HEK293 (cell line): ENCODE data around the gene TESK1.

Experiments
- CTCF ChIA-PET: fragments of 350-600 bp; formaldehyde crosslinking; extraction: SDS; loops from one replicate; lab custom pipeline; 2021; ENCODE audit warnings: antibody characterized with exemption; lab: Yijun Ruan, JAX
- POLR2A ChIA-PET: fragments of 300-600 bp; formaldehyde crosslinking; extraction: SDS; loops from one replicate; lab custom pipeline; 2020; ENCODE audit warnings: antibody characterized with exemption, inconsistent platforms; lab: Yijun Ruan, JAX
- H3K27ac ChIP-seq: fragments of 200-500 bp; sonication (Bioruptor generic); 2 replicates; pipeline ENCODE4 v1.5.1; 2014; ENCODE audit warnings: low read depth, low read length, control low read depth, inconsistent platforms; ENCODE audit errors: extremely low read depth
- H3K36me3 ChIP-seq, 2 experiments: fragments of 200-500 bp in 1 of 2; sonication (Bioruptor generic) in 1 of 2; 1 replicate in 1 of 2; 2 replicates in 1 of 2; pipeline ENCODE4 v1.5.1; 2014 to 2017; ENCODE audit warnings: inconsistent platforms in 2 of 2, low read length in 2 of 2; ENCODE audit not compliant: control insufficient read depth in 2 of 2, insufficient read depth in 1 of 2
- H3K4me1 ChIP-seq: fragments of 200-500 bp; sonication (Bioruptor generic); 2 replicates; pipeline ENCODE4 v1.5.1; 2014; ENCODE audit warnings: mild to moderate bottlenecking, low read length, inconsistent platforms; ENCODE audit not compliant: control insufficient read depth, insufficient read depth
- H3K4me3 ChIP-seq: 2 replicates; pipeline ENCODE4 v1.5.1; 2011; ENCODE audit warnings: low read depth, mild to moderate bottlenecking, control low read depth, low read length, moderate library complexity
- H3K9me3 ChIP-seq: fragments of 200-500 bp; sonication (Bioruptor generic); 2 replicates; pipeline ENCODE4 v1.5.1; 2014; ENCODE audit warnings: low read depth, low read length, inconsistent platforms; ENCODE audit not compliant: control insufficient read depth, insufficient read depth
- ATF2 ChIP-seq: fragments of 450-650 bp; formaldehyde crosslinking; IDR thresholded peaks from 2 replicates; pipeline ENCODE4 v1.5.1; 2016; ENCODE audit warnings: missing biosample characterization, missing genetic modification characterization, low read depth
- EGR2 ChIP-seq: fragments of 450-650 bp; formaldehyde crosslinking; IDR thresholded peaks from 2 replicates; pipeline ENCODE4 v1.5.1; 2016; ENCODE audit warnings: low read depth, missing biosample characterization, missing genetic modification characterization
- HOXC10 ChIP-seq: sonication (generic); formaldehyde crosslinking; IDR thresholded peaks from 2 replicates; pipeline ENCODE4 v1.8.1; 2023; ENCODE audit warnings: mild to moderate bottlenecking, missing genetic modification reagents
- IKZF3 ChIP-seq: fragments of 450-650 bp; IDR thresholded peaks from 2 replicates; pipeline ENCODE4 v1.5.0; 2018; ENCODE audit warnings: missing biosample characterization, mild to moderate bottlenecking, missing genetic modification characterization, moderate library complexity
- INSM2 ChIP-seq: fragments of 450-650 bp; formaldehyde crosslinking; IDR thresholded peaks from 2 replicates; pipeline ENCODE4 v1.5.1; 2016; ENCODE audit warnings: missing biosample characterization, missing genetic modification characterization
- KLF1 ChIP-seq: fragments of 450-650 bp; formaldehyde crosslinking; IDR thresholded peaks from 2 replicates; pipeline ENCODE4 v1.5.1; 2016; ENCODE audit warnings: missing biosample characterization, missing genetic modification characterization
- MZF1 ChIP-seq: fragments of 450-650 bp; formaldehyde crosslinking; IDR thresholded peaks from 2 replicates; pipeline ENCODE4 v1.5.1; 2017; ENCODE audit warnings: missing biosample characterization, missing genetic modification characterization, borderline replicate concordance
- OSR2 ChIP-seq: fragments of 450-650 bp; formaldehyde crosslinking; IDR thresholded peaks from 2 replicates; pipeline ENCODE4 v1.5.1; 2016; ENCODE audit warnings: missing biosample characterization, missing genetic modification characterization
- PBX3 ChIP-seq: sonication (generic); formaldehyde crosslinking; IDR thresholded peaks from 2 replicates; pipeline ENCODE4 v1.8.1; 2022; ENCODE audit warnings: mild to moderate bottlenecking, moderate library complexity, missing genetic modification reagents
- PRDM1 ChIP-seq: fragments of 450-650 bp; formaldehyde crosslinking; IDR thresholded peaks from 2 replicates; pipeline ENCODE4; 2016; ENCODE audit warnings: missing biosample characterization, missing genetic modification characterization
- SALL2 ChIP-seq: fragments of 450-650 bp; formaldehyde crosslinking; IDR thresholded peaks from 2 replicates; pipeline ENCODE4 v1.5.0; 2017; ENCODE audit warnings: missing biosample characterization, mild to moderate bottlenecking, missing genetic modification characterization, borderline replicate concordance
- SP3 ChIP-seq: fragments of 450-650 bp; formaldehyde crosslinking; IDR thresholded peaks from 2 replicates; pipeline ENCODE4 v1.5.1; 2016; ENCODE audit warnings: missing biosample characterization, missing genetic modification characterization
- TCF7L2 ChIP-seq: IDR thresholded peaks from 2 replicates; pipeline ENCODE4 v1.6.1; 2011; ENCODE audit warnings: low read depth, mild to moderate bottlenecking, inconsistent platforms, low read length, moderate library complexity, borderline replicate concordance
- ZNF112 ChIP-seq: fragments of 450-650 bp; formaldehyde crosslinking; IDR thresholded peaks from 2 replicates; pipeline ENCODE4 v1.5.0; 2017; ENCODE audit warnings: missing biosample characterization, missing genetic modification characterization
- ZNF114 ChIP-seq: fragments of 450-650 bp; formaldehyde crosslinking; IDR thresholded peaks from 2 replicates; pipeline ENCODE4 v1.5.0; 2017; ENCODE audit warnings: missing biosample characterization, missing genetic modification characterization
- ZNF121 ChIP-seq: fragments of 450-650 bp; formaldehyde crosslinking; IDR thresholded peaks from 2 replicates; pipeline ENCODE4 v1.5.1; 2016; ENCODE audit warnings: missing biosample characterization, missing genetic modification characterization
- ZNF174 ChIP-seq: fragments of 450-650 bp; formaldehyde crosslinking; IDR thresholded peaks from 2 replicates; pipeline ENCODE4 v1.5.0; 2017; ENCODE audit warnings: missing biosample characterization, mild to moderate bottlenecking, missing genetic modification characterization
- ZNF26 ChIP-seq: fragments of 450-650 bp; formaldehyde crosslinking; IDR thresholded peaks from 2 replicates; pipeline ENCODE4 v1.5.1; 2016; ENCODE audit warnings: missing biosample characterization, missing genetic modification characterization
- ZNF311 ChIP-seq: fragments of 450-650 bp; formaldehyde crosslinking; IDR thresholded peaks from 2 replicates; pipeline ENCODE4 v1.5.1; 2017; ENCODE audit warnings: missing biosample characterization, missing genetic modification characterization, borderline replicate concordance
- ZNF324 ChIP-seq: fragments of 450-650 bp; formaldehyde crosslinking; IDR thresholded peaks from 2 replicates; pipeline ENCODE4 v1.5.1; 2016; ENCODE audit warnings: missing biosample characterization, missing genetic modification characterization
- ZNF335 ChIP-seq: fragments of 450-650 bp; formaldehyde crosslinking; conservative IDR thresholded peaks from 2 replicates; pipeline ENCODE4 v1.5.1; 2016; ENCODE audit warnings: missing biosample characterization, missing genetic modification characterization
- ZNF501 ChIP-seq: fragments of 450-650 bp; formaldehyde crosslinking; IDR thresholded peaks from 2 replicates; pipeline ENCODE4 v1.5.1; 2016; ENCODE audit warnings: missing biosample characterization, missing genetic modification characterization
- ZNF555 ChIP-seq: fragments of 450-650 bp; formaldehyde crosslinking; conservative IDR thresholded peaks from 2 replicates; pipeline ENCODE4 v1.5.1; 2017; ENCODE audit warnings: missing biosample characterization, mild to moderate bottlenecking, missing genetic modification characterization, inconsistent platforms
- ZNF596 ChIP-seq: fragments of 450-650 bp; IDR thresholded peaks from 2 replicates; pipeline ENCODE4 v1.5.0; 2018; ENCODE audit warnings: missing biosample characterization, mild to moderate bottlenecking, missing genetic modification characterization, moderate library complexity
- ZNF626 ChIP-seq: fragments of 450-650 bp; sonication (Bioruptor Pico); formaldehyde crosslinking; IDR thresholded peaks from 2 replicates; pipeline ENCODE4 v1.5.1; 2018; ENCODE audit warnings: missing biosample characterization, missing genetic modification characterization, inconsistent platforms
- ZNF658 ChIP-seq: fragments of 450-650 bp; formaldehyde crosslinking; IDR thresholded peaks from 2 replicates; pipeline ENCODE4; 2016; ENCODE audit warnings: missing biosample characterization, missing genetic modification characterization
- ZNF660 ChIP-seq: fragments of 450-650 bp; IDR thresholded peaks from 2 replicates; pipeline ENCODE4 v1.5.1; 2018; ENCODE audit warnings: missing biosample characterization, mild to moderate bottlenecking, missing genetic modification characterization
- ZNF664 ChIP-seq: fragments of 450-650 bp; formaldehyde crosslinking; IDR thresholded peaks from 2 replicates; pipeline ENCODE4 v1.5.1; 2016; ENCODE audit warnings: missing biosample characterization, missing genetic modification characterization
- ZNF777 ChIP-seq: fragments of 450-650 bp; formaldehyde crosslinking; IDR thresholded peaks from 2 replicates; pipeline ENCODE4 v1.5.1; 2017; ENCODE audit warnings: missing biosample characterization, missing genetic modification characterization, borderline replicate concordance
- ZNF785 ChIP-seq: fragments of 450-650 bp; formaldehyde crosslinking; IDR thresholded peaks from 2 replicates; pipeline ENCODE4 v1.5.1; 2016; ENCODE audit warnings: missing biosample characterization, missing genetic modification characterization
- ZNF830 ChIP-seq: fragments of 450-650 bp; IDR thresholded peaks from 2 replicates; pipeline ENCODE4 v1.5.0; 2018; ENCODE audit warnings: missing biosample characterization, missing genetic modification characterization, low read depth, mild to moderate bottlenecking, moderate library complexity
- TF ChIP-seq, protein P1 (sequence below): fragments of 450-650 bp; formaldehyde crosslinking; IDR thresholded peaks from 2 replicates; pipeline ENCODE4 v1.5.1; 2016; ENCODE audit warnings: missing biosample characterization, missing genetic modification characterization

Gene TESK1

DNA sequence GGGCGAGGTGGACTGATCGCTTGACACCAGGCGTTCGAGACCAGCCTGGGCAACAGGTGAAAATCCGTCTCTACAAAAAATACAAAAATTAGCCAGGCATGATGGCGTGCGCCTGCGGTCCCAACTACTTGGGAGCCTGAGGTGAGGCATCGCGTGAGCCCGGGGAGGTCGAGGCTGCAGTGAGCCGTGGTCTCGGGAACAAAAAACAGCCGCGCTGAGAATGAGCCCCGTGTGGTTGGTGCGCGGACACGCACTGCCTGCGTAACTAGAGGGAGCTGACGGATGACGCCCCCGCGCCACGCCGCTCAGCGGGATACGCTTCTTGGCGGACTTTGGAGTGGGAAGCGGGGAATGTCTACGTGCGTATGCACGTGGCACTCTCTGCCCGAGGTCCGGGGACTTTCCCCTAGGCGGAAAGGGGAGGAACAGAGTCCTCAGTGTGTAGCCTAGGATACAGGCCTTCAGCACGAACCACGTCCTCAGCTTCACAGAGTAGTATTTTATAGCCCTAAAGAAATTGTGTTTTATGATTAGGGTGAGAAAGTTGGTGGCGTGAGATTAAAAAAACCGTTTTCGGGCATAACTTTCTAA is 52.6 kb downstream of the TESK1 start, which contains the start of gene RMRP:
Gene RMRP, minus strand, starts transcription at position 474 of the 591 bp plus-strand sequence.
- ChIA-PET POLR2A (interaction anchor here (0.6 to 4.3 kb wide), 21 partner anchors 10 to 713 kb away, joined by 3 to 41 read pairs (median 5); partner anchors contain the start of genes ATOSB, CREB3, GBA2 and RGP1), CTCF (interaction anchor here (0.6 to 14.5 kb wide), 19 partner anchors 11 to 578 kb away, joined by 3 to 157 read pairs (median 5); partner anchors contain the start of genes TLN1 and TPM2)
- Histone ChIP-seq H3K36me3 (peaks cover 5 to 26% of the 10 kb centered on the region in 2 experiments), H3K4me1 (peaks cover 8% of the 10 kb centered on the region; the same call in 1 of the 2 replicates), H3K9me3 (no peaks in the 10 kb centered on the region), H3K4me3 (peak within 1 kb of the TSS; percentile 70), H3K27ac (peak within 1 kb of the TSS; percentile 93)
- TF ChIP-seq ZNF660 (peak; percentile 95), INSM2 (peak; percentile 80), ZNF658 (tag by site-specific recombination) (no peak), ZNF830 (tag by site-specific recombination) (no peak), OSR2 (no peak), SALL2 (no peak), ZNF777 (no peak), EGR2 (tag by site-specific recombination) (peak; percentile 77), ZNF626 (tag by site-specific recombination) (no peak), PBX3 (peak; percentile 94), ZNF114 (tag by site-specific recombination) (no peak), PRDM1 (tag by site-specific recombination) (peak; percentile 89), ZNF501 (tag by site-specific recombination) (peak; percentile 91), ZNF335 (tag by site-specific recombination) (peak; percentile 92), ATF2 (tag by site-specific recombination) (no peak), IKZF3 (tag by site-specific recombination) (peak; percentile 100), MZF1 (tag by site-specific recombination) (peak; percentile 82), ZNF596 (tag by site-specific recombination) (peak; percentile 68), ZNF555 (tag by site-specific recombination) (no peak), TCF7L2 (no peak), ZNF664 (tag by site-specific recombination) (no peak), SP3 (tag by site-specific recombination) (peak; percentile 83), ZNF121 (tag by site-specific recombination) (no peak), ZNF785 (peak; percentile 73; the same call in 1 of the 2 replicates), ZNF311 (no peak), HOXC10 (CRISPR knock-in tag) (no peak), KLF1 (tag by site-specific recombination) (no peak; the same call in 1 of the 2 replicates), ZNF174 (tag by site-specific recombination) (no peak), ZNF112 (tag by site-specific recombination) (no peak), ZNF324 (peak; percentile 84), ZNF26 (no peak)
- TF ChIP-seq, protein P1, sequence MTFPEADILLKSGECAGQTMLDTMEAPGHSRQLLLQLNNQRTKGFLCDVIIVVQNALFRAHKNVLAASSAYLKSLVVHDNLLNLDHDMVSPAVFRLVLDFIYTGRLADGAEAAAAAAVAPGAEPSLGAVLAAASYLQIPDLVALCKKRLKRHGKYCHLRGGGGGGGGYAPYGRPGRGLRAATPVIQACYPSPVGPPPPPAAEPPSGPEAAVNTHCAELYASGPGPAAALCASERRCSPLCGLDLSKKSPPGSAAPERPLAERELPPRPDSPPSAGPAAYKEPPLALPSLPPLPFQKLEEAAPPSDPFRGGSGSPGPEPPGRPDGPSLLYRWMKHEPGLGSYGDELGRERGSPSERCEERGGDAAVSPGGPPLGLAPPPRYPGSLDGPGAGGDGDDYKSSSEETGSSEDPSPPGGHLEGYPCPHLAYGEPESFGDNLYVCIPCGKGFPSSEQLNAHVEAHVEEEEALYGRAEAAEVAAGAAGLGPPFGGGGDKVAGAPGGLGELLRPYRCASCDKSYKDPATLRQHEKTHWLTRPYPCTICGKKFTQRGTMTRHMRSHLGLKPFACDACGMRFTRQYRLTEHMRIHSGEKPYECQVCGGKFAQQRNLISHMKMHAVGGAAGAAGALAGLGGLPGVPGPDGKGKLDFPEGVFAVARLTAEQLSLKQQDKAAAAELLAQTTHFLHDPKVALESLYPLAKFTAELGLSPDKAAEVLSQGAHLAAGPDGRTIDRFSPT (tag by site-specific recombination), result peak; percentile 86
